H1 (cell line): ENCODE measurements around the gene ADPGK. TPM values are rescaled to one million over a fixed set of nuclear protein-coding genes. Genes with fewer than 3 reads are reported as not detected.

ENCODE experiments used
- CTCF ChIA-PET: fragments of 300-600 bp; sonication (Branson Sonifier 250); formaldehyde crosslinking; loops from one replicate; lab custom pipeline; 2021; ENCODE audit not compliant: partially characterized antibody; lab: Charles Lee
- POLR2A ChIA-PET: fragments of 300-600 bp; sonication (Branson Sonifier 250); formaldehyde crosslinking; loops from one replicate; lab custom pipeline; 2021; ENCODE audit warnings: inconsistent platforms; ENCODE audit not compliant: partially characterized antibody; lab: Charles Lee
- DNase-seq, 2 experiments: peaks; one replicate each; pipeline versions ENCODE4 v3.0.0 to v3.0.0-alpha.2; 2010 to 2022; ENCODE audit warnings: low spot score in 2 of 2, low read depth in 1 of 2, mixed read lengths in 1 of 2
- FAIRE-seq: peaks from 2 replicates; lab custom pipeline; 2011; peaks lifted over from hg19 to GRCh38; lab: Jason Lieb, UNC
- H2AFZ ChIP-seq: 2 replicates; pipeline ENCODE4 v1.8.1; 2012; ENCODE audit warnings: low read length, inconsistent platforms
- H2AK5ac ChIP-seq: 2 replicates; pipeline ENCODE4 v1.6.1; 2013; ENCODE audit warnings: low read depth, low read length
- H2BK120ac ChIP-seq: replicated peaks from 2 replicates; pipeline ENCODE3; 2013; ENCODE audit warnings: low read depth, low read length, inconsistent platforms
- H2BK12ac ChIP-seq: 2 replicates; pipeline ENCODE4 v1.6.1; 2013; ENCODE audit warnings: low read depth, low read length
- H2BK15ac ChIP-seq: 2 replicates; pipeline ENCODE4 v1.6.1; 2013; ENCODE audit warnings: low read length
- H2BK20ac ChIP-seq: 2 replicates; pipeline ENCODE4 v1.6.1; 2013; ENCODE audit warnings: low read length
- H2BK5ac ChIP-seq: 2 replicates; pipeline ENCODE4 v1.6.1; 2013; ENCODE audit warnings: low read depth, low read length
- H3K14ac ChIP-seq: 2 replicates; pipeline ENCODE4 v1.6.1; 2013; ENCODE audit warnings: inconsistent platforms; ENCODE audit not compliant: insufficient read length
- H3K18ac ChIP-seq: 2 replicates; pipeline ENCODE4 v1.6.1; 2013; ENCODE audit warnings: low read length; ENCODE audit errors: extremely low read depth
- H3K23ac ChIP-seq: 2 replicates; pipeline ENCODE4 v1.6.1; 2013; ENCODE audit warnings: inconsistent platforms; ENCODE audit not compliant: insufficient read length
- H3K23me2 ChIP-seq: 2 replicates; pipeline ENCODE4 v1.6.1; 2013; ENCODE audit warnings: low read depth, low read length
- H3K27ac ChIP-seq: 2 replicates; pipeline ENCODE4 v1.6.1; 2011; ENCODE audit warnings: low read depth, low read length, inconsistent platforms
- H3K27me3 ChIP-seq, 4 experiments: replicated peaks in 1 of 4; 1 replicate in 1 of 4; 2 replicates in 3 of 4; pipeline versions ENCODE4 v1.6.1 to v1.8.1; 2011 to 2013; ENCODE audit warnings: low read length in 3 of 4, mild to moderate bottlenecking in 3 of 4, inconsistent platforms in 2 of 4, mixed read lengths in 2 of 4, moderate library complexity in 1 of 4; ENCODE audit not compliant: control insufficient read depth in 3 of 4, insufficient read depth in 3 of 4; ENCODE audit errors: extremely low read depth in 1 of 4
- H3K36me3 ChIP-seq, 4 experiments: 2 replicates each; pipeline versions ENCODE4 v1.6.1 to v1.8.1; 2011 to 2013; ENCODE audit warnings: mild to moderate bottlenecking in 4 of 4, low read length in 3 of 4, moderate library complexity in 2 of 4, control low read depth in 1 of 4, inconsistent platforms in 1 of 4; ENCODE audit not compliant: insufficient read depth in 4 of 4, control insufficient read depth in 2 of 4
- H3K4ac ChIP-seq: replicated peaks from 2 replicates; pipeline ENCODE3; 2013; ENCODE audit warnings: low read length, low read depth, mixed read lengths, inconsistent platforms; ENCODE audit not compliant: insufficient read length
- H3K4me1 ChIP-seq, 4 experiments: replicated peaks in 1 of 4; 1 replicate in 1 of 4; 2 replicates in 3 of 4; pipeline versions ENCODE4 v1.6.1 to v1.8.1; 2011 to 2013; ENCODE audit warnings: low read length in 3 of 4, inconsistent platforms in 2 of 4, mixed read lengths in 1 of 4; ENCODE audit not compliant: insufficient read depth in 4 of 4, control insufficient read depth in 3 of 4
- H3K4me2 ChIP-seq, 2 experiments: 2 replicates each; pipeline versions ENCODE4 v1.6.1 to v1.8.1; 2011 to 2013; ENCODE audit warnings: low read depth in 2 of 2, low read length in 2 of 2, control low read depth in 1 of 2, inconsistent platforms in 1 of 2, mild to moderate bottlenecking in 1 of 2; ENCODE audit not compliant: insufficient read depth in 1 of 2
- H3K4me3 ChIP-seq, 4 experiments: fragments of 200-600, 300-600 bp in 1 of 4; sonication (generic), shearing (Covaris generic), sonication (Bioruptor Twin) in 1 of 4; 2 replicates each; pipeline versions ENCODE4 v1.5.1 to v1.8.1; 2011 to 2016; ENCODE audit warnings: low read length in 4 of 4, low read depth in 3 of 4, control low read depth in 2 of 4, inconsistent platforms in 2 of 4, mild to moderate bottlenecking in 2 of 4, mixed read lengths in 1 of 4, moderate library complexity in 1 of 4; ENCODE audit not compliant: insufficient read depth in 2 of 4; ENCODE audit errors: extremely low read depth in 1 of 4
- H3K56ac ChIP-seq: replicated peaks from 2 replicates; pipeline ENCODE3; 2013; ENCODE audit warnings: low read depth, mild to moderate bottlenecking, mixed read lengths, low read length, inconsistent platforms; ENCODE audit not compliant: insufficient read length
- H3K79me1 ChIP-seq: 2 replicates; pipeline ENCODE4 v1.6.1; 2013; ENCODE audit warnings: low read depth, low read length, control low read depth
- H3K79me2 ChIP-seq, 2 experiments: 2 replicates each; pipeline versions ENCODE4 v1.6.1 to v1.8.1; 2012 to 2013; ENCODE audit warnings: low read length in 2 of 2, mild to moderate bottlenecking in 2 of 2, inconsistent platforms in 1 of 2; ENCODE audit not compliant: insufficient read depth in 2 of 2, control insufficient read depth in 1 of 2
- H3K9ac ChIP-seq, 4 experiments: replicated peaks in 1 of 4; 1 replicate in 1 of 4; 2 replicates in 3 of 4; pipeline versions ENCODE4 v1.6.1 to v1.8.1; 2011 to 2013; ENCODE audit warnings: low read depth in 3 of 4, low read length in 3 of 4, control low read depth in 2 of 4, mild to moderate bottlenecking in 2 of 4, moderate library complexity in 2 of 4, inconsistent platforms in 1 of 4; ENCODE audit errors: extremely low read depth in 1 of 4
- H3K9me3 ChIP-seq, 2 experiments: 2 replicates each; pipeline versions ENCODE4 v1.6.1 to v1.8.1; 2012 to 2013; ENCODE audit warnings: mild to moderate bottlenecking in 2 of 2, moderate library complexity in 2 of 2, control low read depth in 1 of 2, inconsistent platforms in 1 of 2, low read depth in 1 of 2, low read length in 1 of 2, mixed read lengths in 1 of 2; ENCODE audit not compliant: insufficient read depth in 2 of 2
- H4K20me1 ChIP-seq, 2 experiments: replicated peaks in 1 of 2; 2 replicates each; pipeline versions ENCODE3 to v1.8.1; 2011 to 2013; ENCODE audit warnings: inconsistent platforms in 2 of 2, low read length in 2 of 2, mild to moderate bottlenecking in 1 of 2; ENCODE audit not compliant: insufficient read depth in 2 of 2, control insufficient read depth in 1 of 2
- H4K5ac ChIP-seq: 2 replicates; pipeline ENCODE4 v1.6.1; 2013; ENCODE audit warnings: low read length, low read depth, mixed read lengths, inconsistent platforms; ENCODE audit not compliant: insufficient read length
- H4K8ac ChIP-seq: 2 replicates; pipeline ENCODE4 v1.8.0; 2013; ENCODE audit warnings: mild to moderate bottlenecking, moderate library complexity, low read length, inconsistent platforms; ENCODE audit not compliant: insufficient read depth; ENCODE audit errors: extremely low read depth
- H4K91ac ChIP-seq: replicated peaks from 2 replicates; pipeline ENCODE3; 2013; ENCODE audit warnings: low read length, mixed read lengths, inconsistent platforms; ENCODE audit not compliant: insufficient read length
- CEBPB ChIP-seq: IDR thresholded peaks from 2 replicates; pipeline ENCODE4 v1.6.1; 2012; ENCODE audit warnings: low read depth, low read length
- CHD2 ChIP-seq: IDR thresholded peaks from 2 replicates; pipeline ENCODE4 v1.6.1; 2012; ENCODE audit warnings: low read length, improper control_type of control experiment
- E2F6 ChIP-seq: IDR thresholded peaks from 2 replicates; pipeline ENCODE4 v1.6.1; 2012; ENCODE audit warnings: inconsistent platforms
- EZH2 ChIP-seq: fragments of 200-600 bp; sonication (generic); IDR thresholded peaks from 2 replicates; pipeline ENCODE4 v1.7.1; 2012; ENCODE audit warnings: low read depth, mild to moderate bottlenecking, moderate library complexity, low read length, inconsistent platforms; ENCODE audit not compliant: severe bottlenecking
- KDM4A ChIP-seq: IDR thresholded peaks from one replicate; pipeline ENCODE4 v1.7.1; 2012; ENCODE audit warnings: low read depth, mild to moderate bottlenecking, moderate library complexity, low read length, inconsistent platforms; ENCODE audit not compliant: severe bottlenecking
- RBBP5 ChIP-seq: IDR thresholded peaks from 2 replicates; pipeline ENCODE4 v1.7.1; 2012; ENCODE audit warnings: low read depth, mild to moderate bottlenecking, inconsistent platforms, low read length, moderate library complexity, borderline replicate concordance
- SAP30 ChIP-seq: fragments of 300-600 bp; sonication (generic); IDR thresholded peaks from 2 replicates; pipeline ENCODE4 v1.7.1; 2012; ENCODE audit warnings: low read length, moderate library complexity, mild to moderate bottlenecking, inconsistent platforms; ENCODE audit not compliant: insufficient read depth, insufficient replicate concordance
- SIRT6 ChIP-seq: IDR thresholded peaks from one replicate; pipeline ENCODE4 v1.7.1; 2012; ENCODE audit warnings: low read length, inconsistent platforms
- USF2 ChIP-seq: IDR thresholded peaks from 2 replicates; pipeline ENCODE4 v1.6.1; 2011; ENCODE audit warnings: low read length, improper control_type of control experiment
- YY1 ChIP-seq: IDR thresholded peaks from 2 replicates; pipeline ENCODE4 v1.6.1; 2011; ENCODE audit warnings: low read depth, mild to moderate bottlenecking, low read length
- WGBS, 2 experiments: shearing (Covaris generic) in 1 of 2; methylation state at CpG; one replicate each; pipeline versions ENCODE4 v1.1.6 to v1.1.7; 2013 to 2015; ENCODE audit warnings: low lambda C conversion rate in 2 of 2, mixed read lengths in 2 of 2, inconsistent platforms in 1 of 2, low coverage in 1 of 2, missing lambda C conversion rate in 1 of 2; ENCODE audit not compliant: insufficient replicate concordance in 2 of 2, insufficient coverage in 1 of 2, insufficient read length in 1 of 2; ENCODE audit errors: extremely low coverage in 1 of 2, missing lambda C conversion rate in 1 of 2; 5-methylcytosine and 5-hydroxymethylcytosine counted together
- polyA plus RNA-seq, 7 experiments: library from polyadenylated mRNA; depleted of rRNA in 3 of 7; stranded (reverse) in 5 of 7; unstranded in 2 of 7; fragments of >200 nt in 5 of 7; fragments of 200-250 nt in 2 of 7; gene quantifications; 1 replicate in 5 of 7; 2 replicates in 1 of 7; 4 replicates in 1 of 7; pipeline versions ENCODE4 v1.2.1 to v1.2.3, GENCODE V29; 2011 to 2013; ENCODE audit warnings: missing spikeins in 2 of 7, mixed read lengths in 2 of 7
- total RNA-seq: library from RNA; stranded (reverse); fragmentation: NEBNext Ultra II Directional; extraction: Animal tissue kit (Norgen Biotek cat#: 25700); gene quantifications from 2 replicates; pipeline ENCODE4 v1.2.1, GENCODE V29; 2021

The ADPGK gene
- total and polyA plus RNA-seq, 2 of the 8 experiments (the other 6 are each of a cell fraction or from before 2014, with no cell fraction given) = 32.2 to 38.2 TPM

- FAIRE-seq (no peak), DNase-seq (no peak)
- no peak overlapping the region for H3K4me3 ChIP-seq
- no peak overlapping the region for H4K8ac ChIP-seq
- H2BK5ac ChIP-seq = no peak overlapping the region
- no peak overlapping the region for H4K5ac ChIP-seq
- ChIA-PET CTCF (interaction anchor here (0.6 to 3.1 kb wide), 3 partner anchors 12 to 506 kb away, joined by 3 to 19 read pairs (median 5); no protein-coding TSS in a partner anchor), POLR2A (interaction anchor here (2.3 kb wide), 1 partner anchor 10 kb away, joined by 7 read pairs; no protein-coding TSS in a partner anchor)
- H3K56ac ChIP-seq = no peak overlapping the region
- H2BK120ac ChIP-seq = no peak overlapping the region
- H3K27me3 ChIP-seq = no peaks in the 10 kb centered on the region
- no peak overlapping the region for H3K14ac ChIP-seq
- no peak overlapping the region for H3K9ac ChIP-seq
- H3K79me1 ChIP-seq = no peaks in the 10 kb centered on the region
- no peak overlapping the region for H4K91ac ChIP-seq
- no peaks in the 10 kb centered on the region for H3K79me2 ChIP-seq
- H3K18ac ChIP-seq = no peak overlapping the region
- H2BK15ac ChIP-seq = no peak overlapping the region
- H2AFZ ChIP-seq = no peak overlapping the region
- H3K4me1 ChIP-seq = no peaks in the 10 kb centered on the region
- H2BK12ac ChIP-seq = no peak overlapping the region
- H4K20me1 ChIP-seq = no peaks in the 10 kb centered on the region
- H2AK5ac ChIP-seq = no peak overlapping the region
- H3K23me2 ChIP-seq = no peaks in the 10 kb centered on the region
- H3K4ac ChIP-seq = no peak overlapping the region
- H3K36me3 ChIP-seq = peaks cover 7 to 29% (median 24%) of the 10 kb centered on the region in 4 experiments
- H3K9me3 ChIP-seq = no peaks in the 10 kb centered on the region
- H3K27ac ChIP-seq = no peak overlapping the region
- no peak overlapping the region for H3K4me2 ChIP-seq
- WGBS, 2 experiments = 84% methylated on average over 2 of the region's 2 CpGs; no CpG with 5 or more reads in 1 of the 2 experiments
- H3K23ac ChIP-seq = no peak overlapping the region
- no peak overlapping the region for H2BK20ac ChIP-seq
- TF ChIP-seq SAP30 (no peak), E2F6 (no peak), CEBPB (no peak), USF2 (no peak), RBBP5 (no peak), EZH2 (no peak), YY1 (no peak), SIRT6 (no peak), CHD2 (no peak), KDM4A (no peak)
Observed at GRCh38 chr15:72733941-72734738, 49.4 kb downstream of the ADPGK start.
